ENCODE measurements around the gene TTYH2.

TTYH2 gene

GRCh38 chr17:74283371-74283673 is 70.0 kb downstream of the TTYH2 start:
- no peak for DNase-seq (ENCODE audit: low read depth in 2 of 2)

GRCh38 chr17:74287031-74287602 is 73.7 kb downstream of the TTYH2 start:
- DNase-seq (ENCODE audit: low read depth in 2 of 2) = no peak

- no peak for DNase-seq (ENCODE audit: low read depth in 2 of 2)
These were observed 75.4 kb downstream of the TTYH2 start for GRCh38 chr17:74288785-74289184.

- no peak for DNase-seq (ENCODE audit: low read depth in 2 of 2)
These were observed 76.3 kb downstream of the TTYH2 start for GRCh38 chr17:74289688-74290087.

- DNase-seq (ENCODE audit: low read depth in 2 of 2) = no peak
These were observed 77.0 kb downstream of the TTYH2 start for GRCh38 chr17:74290340-74290739.

GRCh38 chr17:74292495-74292894 is 79.1 kb downstream of the TTYH2 start:
- DNase-seq (ENCODE audit: low read depth in 2 of 2) = no peak

- DNase-seq (ENCODE audit: low read depth in 2 of 2) = no peak
These were observed 82.5 kb downstream of the TTYH2 start for GRCh38 chr17:74295625-74296547.

- no peak for DNase-seq (ENCODE audit: low read depth in 2 of 2)
These were observed 83.2 kb downstream of the TTYH2 start for GRCh38 chr17:74296548-74296936.

- DNase-seq (ENCODE audit: low read depth in 2 of 2) = no peak
These were observed 84.6 kb downstream of the TTYH2 start for GRCh38 chr17:74297941-74298340.

- DNase-seq (ENCODE audit: low read depth in 2 of 2) = no peak
These were observed 85.4 kb downstream of the TTYH2 start for GRCh38 chr17:74298778-74299177.

GRCh38 chr17:74299226-74300009 is 86.0 kb downstream of the TTYH2 start:
- DNase-seq (ENCODE audit: low read depth in 2 of 2) = no peak

- no peak for DNase-seq (ENCODE audit: low read depth in 2 of 2)
These were observed 89.9 kb downstream of the TTYH2 start for GRCh38 chr17:74303305-74303704.

GRCh38 chr17:74304184-74304583 is 90.8 kb downstream of the TTYH2 start:
- no peak for DNase-seq (ENCODE audit: low read depth in 2 of 2)

- no peak for DNase-seq (ENCODE audit: low read depth in 2 of 2)
These were observed 92.7 kb downstream of the TTYH2 start for GRCh38 chr17:74305865-74306654.

GRCh38 chr17:74307984-74308773 is 94.8 kb downstream of the TTYH2 start:
- DNase-seq (ENCODE audit: low read depth in 2 of 2) = no peak

- no peak for DNase-seq (ENCODE audit: low read depth in 2 of 2)
These were observed 96.5 kb downstream of the TTYH2 start for GRCh38 chr17:74309902-74310301.

Measured in activated CD8-positive, alpha-beta memory T cell treated with anti-CD3 and anti-CD28 coated beads for 4 hours (primary cell).